Measurements from ENCODE around the gene POLR2B.

DNA sequence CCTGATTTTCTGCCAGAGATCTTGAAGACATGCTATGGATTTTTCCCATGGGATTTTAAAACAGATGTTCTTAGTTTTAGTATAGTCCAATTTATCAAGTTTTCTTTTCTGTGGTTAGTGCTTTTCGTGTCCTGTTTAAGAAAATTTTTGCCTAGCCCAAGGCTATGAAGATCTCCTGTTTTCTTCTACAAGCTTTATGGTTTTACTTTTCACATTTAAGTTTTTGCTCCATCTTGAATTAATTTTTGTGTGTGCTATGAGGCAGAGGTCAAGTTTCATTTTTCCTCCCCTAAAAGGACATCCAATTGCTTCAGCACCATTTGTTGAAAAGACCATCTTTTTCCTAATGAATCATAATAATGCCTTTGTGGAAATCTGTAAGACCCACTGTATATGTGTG lies 65.6 kb downstream of the POLR2B start:
- TF ChIP-seq, protein P1, sequence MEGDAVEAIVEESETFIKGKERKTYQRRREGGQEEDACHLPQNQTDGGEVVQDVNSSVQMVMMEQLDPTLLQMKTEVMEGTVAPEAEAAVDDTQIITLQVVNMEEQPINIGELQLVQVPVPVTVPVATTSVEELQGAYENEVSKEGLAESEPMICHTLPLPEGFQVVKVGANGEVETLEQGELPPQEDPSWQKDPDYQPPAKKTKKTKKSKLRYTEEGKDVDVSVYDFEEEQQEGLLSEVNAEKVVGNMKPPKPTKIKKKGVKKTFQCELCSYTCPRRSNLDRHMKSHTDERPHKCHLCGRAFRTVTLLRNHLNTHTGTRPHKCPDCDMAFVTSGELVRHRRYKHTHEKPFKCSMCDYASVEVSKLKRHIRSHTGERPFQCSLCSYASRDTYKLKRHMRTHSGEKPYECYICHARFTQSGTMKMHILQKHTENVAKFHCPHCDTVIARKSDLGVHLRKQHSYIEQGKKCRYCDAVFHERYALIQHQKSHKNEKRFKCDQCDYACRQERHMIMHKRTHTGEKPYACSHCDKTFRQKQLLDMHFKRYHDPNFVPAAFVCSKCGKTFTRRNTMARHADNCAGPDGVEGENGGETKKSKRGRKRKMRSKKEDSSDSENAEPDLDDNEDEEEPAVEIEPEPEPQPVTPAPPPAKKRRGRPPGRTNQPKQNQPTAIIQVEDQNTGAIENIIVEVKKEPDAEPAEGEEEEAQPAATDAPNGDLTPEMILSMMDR (conservative IDR thresholded peaks at IDR 0.05), result no peak
- no peak for TF ChIP-seq EZH2 (IDR thresholded peaks at IDR 0.05; ENCODE audit: low read depth)

Measured in PC-9 (cell line).